ENCODE data around the gene TFEB.

TFEB gene

DNA sequence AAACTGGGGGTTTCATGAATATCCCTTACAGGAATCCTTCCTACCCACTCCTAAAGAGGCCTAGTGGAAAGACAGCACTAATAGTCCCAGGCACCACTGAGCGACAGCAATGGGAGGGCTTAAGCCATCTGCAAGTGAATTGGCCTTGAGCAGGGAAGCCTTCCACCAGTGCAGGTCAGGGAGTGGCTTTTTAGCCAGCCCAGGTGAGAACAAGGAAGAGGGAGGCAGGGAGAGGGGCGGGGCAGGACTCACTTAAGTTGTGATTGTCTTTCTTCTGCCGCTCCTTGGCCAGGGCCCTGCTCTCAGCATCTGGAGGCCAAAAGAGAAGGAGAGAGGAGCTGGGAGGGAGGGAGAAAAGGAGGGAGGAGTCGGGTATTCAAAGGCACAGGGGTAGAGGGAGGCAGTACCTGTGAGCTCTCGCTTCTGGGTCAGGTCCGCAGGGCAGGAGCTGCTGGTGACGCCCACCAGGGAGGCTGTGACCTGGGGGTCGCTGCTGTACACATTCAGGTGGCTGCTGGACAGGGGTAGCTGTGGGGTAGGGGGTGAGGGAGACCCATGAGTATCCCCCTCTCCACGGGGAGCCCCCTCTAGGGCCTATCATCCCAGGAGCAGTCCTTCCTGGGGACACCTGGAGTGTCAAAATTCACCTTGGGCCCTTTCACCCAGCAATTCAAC is 47.8 kb downstream of the TFEB start:
- DNase-seq, result no peak

DNA sequence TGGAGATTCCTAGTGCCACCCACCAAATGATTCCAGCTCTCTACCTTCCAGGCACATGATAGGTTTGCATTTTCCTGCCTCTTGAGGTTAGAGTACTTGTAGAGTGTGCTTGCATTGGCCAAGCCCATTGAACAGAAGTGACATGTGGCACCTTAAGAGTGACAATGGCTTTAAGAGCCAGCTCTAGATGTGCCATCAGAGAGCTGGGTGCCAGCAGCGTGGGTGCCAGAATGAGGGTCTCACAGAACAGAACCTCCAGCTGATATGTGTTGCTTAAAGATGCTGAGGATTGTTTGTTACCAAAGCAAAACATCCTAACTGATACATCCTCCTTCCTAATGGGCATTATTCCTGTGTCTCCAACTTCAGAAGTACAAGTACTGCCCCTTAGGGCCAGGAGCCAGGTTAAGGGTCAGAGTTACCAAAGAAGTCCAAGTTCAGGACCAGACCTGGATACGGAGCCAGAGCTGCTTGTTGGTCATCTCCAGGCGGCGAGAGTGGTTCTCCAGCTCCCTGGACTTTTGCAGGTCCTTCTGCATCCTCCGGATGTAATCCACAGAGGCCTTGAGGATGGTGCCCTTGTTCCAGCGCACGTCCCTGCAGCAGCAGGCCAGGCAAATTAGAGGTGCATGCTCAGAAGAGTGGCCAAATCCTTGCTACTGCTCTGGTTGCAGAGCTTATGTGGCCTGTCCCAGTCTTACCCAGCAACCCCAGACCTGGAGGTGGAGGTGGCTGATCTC is 49.6 kb downstream of the TFEB start:
- no peak for DNase-seq

GRCh38 chr6:41684311-41685180 is 50.9 kb downstream of the TFEB start:
- no peak for DNase-seq

DNA sequence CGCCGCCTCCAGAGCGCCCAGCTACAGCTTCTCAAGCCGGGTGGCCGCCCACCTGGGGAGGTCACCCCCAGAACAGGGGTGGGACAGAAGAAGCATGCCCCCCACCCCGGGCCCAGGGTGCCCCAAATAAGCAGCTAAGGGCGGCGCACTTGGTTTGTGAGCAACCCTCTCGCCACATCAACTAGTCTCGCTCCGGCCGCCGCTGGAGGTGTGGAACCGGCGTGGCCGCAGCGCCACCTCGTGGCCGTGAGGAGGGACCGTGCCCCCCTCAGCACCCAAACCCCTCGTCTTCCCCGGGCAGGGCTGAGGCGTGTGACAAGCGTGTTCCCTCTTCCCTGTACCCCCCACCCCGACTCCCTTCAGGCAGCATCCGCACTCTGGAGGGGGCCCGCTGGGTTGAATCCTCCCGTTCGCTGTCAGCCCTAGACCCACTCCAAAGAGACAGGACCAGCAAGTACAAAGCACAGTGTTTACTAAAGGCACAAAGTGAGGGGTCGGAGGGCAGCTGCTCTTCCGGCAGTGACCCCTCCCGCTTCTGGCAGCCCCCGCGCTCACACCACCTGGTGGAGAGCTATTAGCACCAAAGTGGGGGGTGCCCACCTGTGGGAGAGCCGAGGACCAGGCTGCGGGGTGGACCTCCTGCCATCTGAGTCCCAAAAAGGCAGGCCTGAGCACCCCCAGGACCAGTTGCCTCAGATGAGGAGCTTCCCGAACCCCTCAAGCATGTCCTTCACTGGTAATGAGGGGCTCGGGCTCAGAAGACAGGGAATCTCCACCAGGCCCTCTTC is 51.7 kb downstream of the TFEB start:
- DNase-seq, result peak; percentile 64

GRCh38 chr6:41683273-41683522 is 52.2 kb downstream of the TFEB start:
- no peak for DNase-seq

- DNase-seq, result no peak
Observed at GRCh38 chr6:41682497-41683272, 52.7 kb downstream of the TFEB start.

- DNase-seq, result peak; percentile 88
Observed at GRCh38 chr6:41682056-41682477, 53.3 kb downstream of the TFEB start.

- no peak for DNase-seq
Observed at GRCh38 chr6:41680182-41680965, 55.0 kb downstream of the TFEB start.

- DNase-seq, result no peak
Observed at GRCh38 chr6:41679696-41680095, 55.7 kb downstream of the TFEB start.

DNA sequence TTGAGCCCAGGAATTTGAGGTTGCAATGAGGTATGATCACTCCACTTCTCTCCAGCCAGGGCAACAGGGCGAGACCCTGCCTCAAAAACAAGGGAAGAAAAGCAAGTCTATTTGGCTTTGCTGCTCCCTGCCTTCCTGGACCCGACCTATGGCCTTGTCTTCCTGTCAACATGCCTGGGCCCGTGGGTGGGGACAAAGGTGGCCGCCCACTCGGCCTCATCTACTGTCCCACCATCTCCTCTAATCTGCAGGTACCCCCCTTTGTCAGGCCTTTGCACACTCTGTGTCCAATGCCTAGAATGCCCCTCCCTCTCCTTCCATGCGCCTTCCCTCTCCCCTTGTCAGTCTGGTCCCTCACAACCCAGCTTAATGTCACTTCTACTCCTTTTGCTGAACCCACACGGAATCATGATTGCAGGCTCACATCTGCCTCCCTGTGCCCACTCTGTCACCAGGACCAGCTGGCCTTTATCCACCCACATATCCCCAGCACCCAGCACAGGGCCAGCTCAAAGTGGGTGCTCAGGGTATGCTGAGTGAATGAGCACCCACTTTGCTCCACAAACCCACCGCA is 56.8 kb downstream of the TFEB start:
- no peak for DNase-seq

DNA sequence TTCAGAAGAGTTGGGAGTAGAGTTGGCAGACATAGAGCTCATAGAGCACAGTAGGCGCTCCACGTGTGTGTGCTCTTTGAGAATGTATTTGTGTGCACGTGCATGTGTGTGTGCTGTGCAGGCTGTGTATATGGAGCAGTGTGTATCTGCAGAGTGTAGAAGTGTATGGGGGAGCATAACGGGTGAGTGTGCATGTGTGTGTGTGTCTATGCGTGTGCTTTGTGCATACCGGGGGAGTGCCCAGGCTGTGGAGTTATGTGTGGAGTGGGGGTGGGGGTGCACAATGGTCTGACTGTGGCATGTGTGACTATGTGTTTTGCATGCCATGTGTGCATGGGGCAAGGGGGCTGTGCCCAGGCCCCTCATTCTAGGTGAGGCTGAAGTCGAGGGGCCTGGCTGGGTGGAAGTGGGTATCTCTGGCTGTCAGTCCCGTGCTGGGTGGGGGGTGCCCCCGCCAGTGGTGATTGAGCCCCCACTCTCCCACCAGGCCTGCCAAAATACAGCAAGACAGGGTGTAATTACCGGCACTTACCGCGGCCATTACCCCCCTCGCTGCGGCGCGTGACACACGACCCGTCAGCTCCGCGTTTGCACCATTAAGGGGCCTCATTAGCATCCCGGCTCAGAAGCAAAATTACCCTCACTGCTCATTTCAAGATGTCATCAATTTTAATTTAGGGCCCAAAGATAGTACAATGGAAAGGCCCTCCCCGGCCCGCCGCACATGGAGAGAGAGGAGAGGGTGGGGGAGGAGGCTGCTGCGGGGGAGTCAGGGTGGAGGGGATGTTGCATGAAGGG is 58.1 kb downstream of the TFEB start:
- DNase-seq, result no peak

DNA sequence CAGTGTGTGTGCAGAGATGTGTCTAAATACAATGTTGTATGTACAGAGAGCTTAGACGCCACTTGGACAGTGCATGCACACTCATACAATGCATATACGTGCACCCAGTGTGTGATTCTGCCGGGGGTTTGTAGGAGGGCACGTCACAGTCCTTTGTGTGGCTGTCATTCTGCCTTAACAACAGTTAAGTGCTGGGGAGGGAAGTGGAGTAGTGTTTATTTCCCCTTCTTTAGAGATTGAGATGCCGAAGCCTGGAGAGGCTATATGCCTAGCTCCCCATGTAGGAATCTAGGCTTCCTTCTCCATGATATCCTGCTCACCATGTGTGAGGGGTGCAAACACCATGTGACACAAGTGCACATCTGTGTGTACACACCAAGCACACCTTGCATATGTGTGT is 59.0 kb downstream of the TFEB start:
- no peak for DNase-seq

DNA sequence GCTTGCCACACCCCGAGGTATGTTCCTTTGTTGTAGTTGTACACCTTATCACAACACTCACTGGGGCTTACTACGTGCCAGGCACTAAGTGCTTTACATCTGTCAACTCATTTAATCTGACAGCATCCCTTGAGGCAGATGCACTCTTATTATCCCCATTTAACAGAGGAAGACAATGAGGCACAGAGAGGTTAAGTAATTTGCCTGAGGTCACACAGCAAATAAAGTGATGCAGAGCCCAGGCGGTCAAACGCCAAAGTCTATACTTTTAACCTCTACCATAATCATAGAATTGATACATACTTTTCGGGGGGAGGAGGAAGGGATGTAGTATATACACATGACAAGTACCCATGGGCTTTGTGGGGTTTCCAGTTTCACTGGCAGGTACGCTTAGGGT is 59.4 kb downstream of the TFEB start:
- DNase-seq, result no peak

- no peak for DNase-seq
Observed at GRCh38 chr6:41675176-41675775, 60.1 kb downstream of the TFEB start.

DNA sequence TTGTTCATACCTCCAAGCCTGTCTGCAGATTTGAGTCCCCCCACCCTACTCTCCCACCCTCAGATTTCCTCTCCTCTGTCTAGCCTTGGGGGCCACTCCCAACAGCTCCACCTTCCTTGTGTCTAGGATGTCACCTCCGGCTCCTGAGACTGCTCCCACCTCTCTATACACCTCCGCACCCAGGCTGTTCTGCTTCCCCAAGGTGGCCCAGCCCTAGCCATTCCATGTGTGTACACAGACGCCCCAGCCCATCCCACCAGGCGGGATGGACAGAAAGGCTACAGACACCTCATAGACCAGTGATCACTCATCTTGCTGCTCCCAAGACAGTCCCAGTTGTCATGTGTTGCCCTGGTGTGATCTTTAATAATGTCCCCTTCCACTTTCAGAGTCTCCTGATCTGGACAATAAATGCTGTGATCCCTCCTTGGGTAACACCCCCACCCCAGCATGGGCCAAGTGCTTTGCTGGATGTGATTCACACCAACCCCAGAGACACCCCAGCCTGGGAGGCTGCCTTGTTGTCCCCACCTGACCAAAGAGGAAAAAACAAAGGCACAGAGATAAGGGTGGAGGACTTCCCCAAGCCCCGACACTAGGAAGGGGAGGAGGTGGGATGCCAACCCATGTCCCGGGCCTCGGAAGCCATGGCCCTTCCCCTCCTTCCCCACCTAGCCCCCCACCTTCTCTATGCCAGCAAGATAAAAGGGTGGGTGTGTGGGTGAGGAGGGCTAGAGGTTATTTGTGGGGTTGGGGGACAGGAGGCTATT is 61.0 kb downstream of the TFEB start:
- DNase-seq, result no peak

DNA sequence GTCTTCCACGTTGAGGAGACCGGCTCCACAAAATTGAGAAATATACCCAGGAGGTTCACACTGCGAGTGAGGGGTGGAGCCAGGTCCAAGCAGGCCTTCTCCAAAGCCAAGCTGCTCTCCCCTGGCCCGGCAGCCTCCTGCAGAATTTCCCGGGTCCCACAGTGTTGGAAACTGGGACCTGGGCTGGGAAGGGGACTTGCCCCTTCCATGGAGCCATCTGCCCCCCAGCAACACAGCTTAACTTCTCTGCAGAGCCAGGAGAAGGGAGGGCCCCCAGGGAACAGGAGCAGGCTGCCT is 61.8 kb downstream of the TFEB start:
- DNase-seq, result no peak

DNA sequence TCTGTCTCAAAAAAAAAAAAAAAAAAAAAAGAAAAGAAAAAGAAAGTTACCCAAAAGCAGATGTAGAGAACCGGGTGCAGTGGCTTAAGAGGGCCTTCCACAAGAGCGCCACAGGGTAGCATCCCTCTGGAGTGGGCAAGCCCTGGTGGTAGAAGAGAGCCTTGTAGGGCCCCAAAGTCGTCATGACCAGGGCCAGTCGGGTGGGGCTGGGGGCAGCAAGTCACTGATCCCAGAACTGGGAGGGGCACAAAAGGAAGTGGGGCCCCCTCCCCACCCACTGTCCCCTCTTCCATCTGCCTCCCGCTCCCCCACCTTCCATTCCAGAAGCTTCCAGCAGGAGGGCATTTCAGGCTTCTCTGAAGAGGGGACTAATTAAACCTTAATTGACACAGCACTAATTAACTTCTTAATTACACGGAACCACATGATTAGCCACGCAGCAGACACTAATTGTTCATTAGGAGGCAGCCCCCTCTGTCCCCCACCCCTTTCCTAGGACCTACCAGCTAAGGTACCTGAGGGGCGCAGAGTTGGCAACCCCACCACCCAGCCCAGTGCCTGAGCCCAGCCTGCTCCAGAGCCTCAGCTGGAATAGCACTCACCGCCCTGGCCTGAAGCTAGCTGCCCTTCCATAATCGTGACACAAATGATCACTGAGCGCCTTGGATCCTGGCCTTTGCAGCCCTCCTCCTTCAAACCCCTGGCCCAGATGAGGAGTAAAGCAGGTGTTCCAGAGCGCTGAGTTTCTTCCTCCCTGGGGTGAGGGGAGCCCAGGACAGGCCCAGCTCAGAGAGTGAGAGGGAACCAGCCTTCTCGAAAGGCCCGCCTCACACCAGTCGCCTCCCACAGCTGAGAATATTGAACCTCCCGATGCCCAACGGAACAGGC is 62.3 kb downstream of the TFEB start:
- no peak for DNase-seq

DNA sequence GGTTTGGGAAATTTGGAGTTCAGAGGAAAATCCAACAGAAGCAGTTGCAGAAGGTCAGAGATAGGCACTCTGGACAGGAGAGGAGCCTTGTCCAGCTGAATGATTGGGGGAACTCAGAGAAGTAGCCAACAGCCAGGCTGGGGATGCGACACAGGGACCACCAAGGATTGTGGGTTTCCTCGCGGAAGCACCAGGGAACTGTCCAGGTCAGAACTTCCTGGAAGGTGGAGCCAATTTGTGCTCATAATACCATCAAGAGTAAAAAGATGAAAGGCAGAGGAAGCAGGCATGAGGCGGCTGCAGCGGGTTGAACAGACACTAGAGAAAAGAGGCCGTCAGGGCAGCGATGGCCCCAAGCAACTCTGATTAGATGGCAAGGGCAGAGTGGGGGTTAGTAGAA is 63.4 kb downstream of the TFEB start:
- no peak for DNase-seq

Measured in NCI-H510A (cell line).